K562 (cell line): ENCODE measurements around the gene ESR2. TPM values are rescaled to one million over a fixed set of nuclear protein-coding genes. Genes with fewer than 3 reads are reported as not detected.
A peak's percentile ranks its signal among the peaks of the same experiment; 100 is the strongest.

Experiments used
- ATAC-seq: fragments of 200-7000 bp; cut with Tn5 transposase; 3 replicates; pipeline ENCODE4 v1.9.1; 2020; ENCODE audit warnings: moderate library complexity
- BruUV-seq: library from RNA; stranded (reverse); fragments of 400-500 nt; replicated peaks from 2 replicates; lab custom pipeline; 2021; lab: Mats Ljungman, UMichigan
- CTCF ChIA-PET: fragments of 300-600 bp; formaldehyde crosslinking; extraction: SDS; loops from one replicate; lab custom pipeline; 2021; ENCODE audit warnings: low intra/inter-chr PET ratio; lab: Yijun Ruan, JAX
- POLR2A ChIA-PET: fragments of 300-600, 350-650 bp; sonication (Branson Sonifier 250); formaldehyde crosslinking; extraction: SDS; loops from one replicate; lab custom pipeline; 2021; ENCODE audit warnings: antibody characterized with exemption, inconsistent platforms; lab: Yijun Ruan, JAX
- DNase-seq, 4 experiments: peaks; one replicate each; pipeline versions ENCODE4 v3.0.0 to v3.0.0-alpha.2; 2011 to 2018; ENCODE audit warnings: low spot score in 3 of 4, mixed read lengths in 3 of 4; ENCODE audit errors: extremely low read depth in 1 of 4
- FAIRE-seq: peaks from 2 replicates; lab custom pipeline; 2011; peaks lifted over from hg19 to GRCh38; lab: Jason Lieb, UNC
- H2AFZ ChIP-seq: 2 replicates; pipeline ENCODE4 v1.6.0; 2011; ENCODE audit warnings: low read depth, low read length, control low read depth, inconsistent platforms
- H3K27ac ChIP-seq: fragments of 200-600 bp; 3 replicates; pipeline ENCODE4 v1.8.0; 2011; ENCODE audit warnings: low read depth, mild to moderate bottlenecking, control low read depth, inconsistent platforms, low read length, moderate library complexity, mixed read lengths; ENCODE audit errors: extremely low read depth
- H3K27me3 ChIP-seq, 2 experiments: fragments of 300-600 bp in 1 of 2; 2 replicates in 1 of 2; 3 replicates in 1 of 2; pipeline versions ENCODE4 v1.6.0 to v1.8.0; 2011; ENCODE audit warnings: inconsistent platforms in 2 of 2, low read length in 2 of 2, mild to moderate bottlenecking in 1 of 2, mixed read lengths in 1 of 2, moderate library complexity in 1 of 2; ENCODE audit not compliant: control insufficient read depth in 2 of 2, insufficient read depth in 2 of 2
- H3K36me3 ChIP-seq: fragments of 300-600 bp; 3 replicates; pipeline ENCODE4 v1.8.0; 2011; ENCODE audit warnings: mild to moderate bottlenecking, low read length, inconsistent platforms; ENCODE audit not compliant: control insufficient read depth, insufficient read depth
- H3K4me1 ChIP-seq, 2 experiments: fragments of 200-600 bp in 1 of 2; replicated peaks in 1 of 2; 2 replicates in 1 of 2; 3 replicates in 1 of 2; pipeline versions ENCODE4 v1.5.1 to v1.8.0; 2011; ENCODE audit warnings: inconsistent platforms in 2 of 2, low read length in 2 of 2, mild to moderate bottlenecking in 1 of 2, mixed read lengths in 1 of 2, moderate library complexity in 1 of 2; ENCODE audit not compliant: control insufficient read depth in 2 of 2, insufficient read depth in 2 of 2
- H3K4me2 ChIP-seq: 2 replicates; pipeline ENCODE4 v1.6.1; 2011; ENCODE audit warnings: low read length, control low read depth, inconsistent platforms, mixed read lengths; ENCODE audit not compliant: insufficient read depth
- H3K4me3 ChIP-seq: fragments of 200-600 bp; sonication (generic), shearing (Covaris generic); 2 replicates; pipeline ENCODE4 v1.5.1; 2016; ENCODE audit warnings: control low read depth, inconsistent platforms
- H3K79me2 ChIP-seq: fragments of 200-600 bp; 3 replicates; pipeline ENCODE4 v1.8.0; 2011; ENCODE audit warnings: low read length, inconsistent platforms; ENCODE audit not compliant: control insufficient read depth, insufficient read depth
- H3K9ac ChIP-seq, 2 experiments: 2 replicates each; pipeline versions ENCODE4 v1.6.0 to v1.6.1; 2011; ENCODE audit warnings: low read depth in 2 of 2, low read length in 2 of 2, control low read depth in 1 of 2, inconsistent platforms in 1 of 2, mild to moderate bottlenecking in 1 of 2, mixed read lengths in 1 of 2; ENCODE audit not compliant: insufficient read depth in 1 of 2
- H3K9me1 ChIP-seq: one replicate; pipeline ENCODE4 v1.6.0; 2011; ENCODE audit warnings: inconsistent platforms, mild to moderate bottlenecking, low read length, moderate library complexity; ENCODE audit not compliant: control insufficient read depth, insufficient read depth
- H3K9me3 ChIP-seq: replicated peaks from 2 replicates; pipeline ENCODE4 v1.5.1; 2011; ENCODE audit warnings: low read depth, low read length, inconsistent platforms; ENCODE audit not compliant: control insufficient read depth, insufficient read depth
- H4K20me1 ChIP-seq: replicated peaks from 2 replicates; pipeline ENCODE4 v1.6.1; 2011; ENCODE audit warnings: low read length, inconsistent platforms, mixed read lengths; ENCODE audit not compliant: control insufficient read depth, insufficient read depth
- C11orf30 ChIP-seq: fragments of 450-650 bp; IDR thresholded peaks from 2 replicates; pipeline ENCODE4 v1.6.1; 2016; ENCODE audit warnings: low read depth, mild to moderate bottlenecking
- CREM ChIP-seq: IDR thresholded peaks from 2 replicates; pipeline ENCODE4 v1.6.1; 2014; ENCODE audit warnings: antibody characterized with exemption, low read depth
- CSDE1 ChIP-seq, 2 experiments: fragments of 450-650 bp; IDR thresholded peaks; 2 replicates each; pipeline ENCODE4 v1.6.1; 2016; ENCODE audit warnings: mild to moderate bottlenecking in 1 of 2
- HMG20A ChIP-seq: fragments of 450-650 bp; formaldehyde crosslinking; conservative IDR thresholded peaks from 2 replicates; pipeline ENCODE4 v1.4.0; 2020; ENCODE audit warnings: mild to moderate bottlenecking, mixed read lengths
- HNRNPL ChIP-seq: fragments of 200-400 bp; formaldehyde crosslinking; IDR thresholded peaks from 2 replicates; pipeline ENCODE4 v1.6.1; 2017; ENCODE audit warnings: low read depth, mild to moderate bottlenecking, low read length
- NFRKB ChIP-seq: fragments of 450-650 bp; IDR thresholded peaks from 2 replicates; pipeline ENCODE4 v1.6.1; 2016; ENCODE audit warnings: low read depth
- NR1H2 ChIP-seq: sonication (generic); formaldehyde crosslinking; IDR thresholded peaks from 2 replicates; pipeline ENCODE4 v1.4.0; 2020; ENCODE audit warnings: mild to moderate bottlenecking, missing genetic modification reagents
- SNIP1 ChIP-seq: fragments of 450-650 bp; IDR thresholded peaks from 2 replicates; pipeline ENCODE4 v1.7.1; 2017; ENCODE audit warnings: low read depth, mild to moderate bottlenecking
- WGBS: fragments of 100-300 bp; shearing (Covaris generic); methylation state at CpG from one replicate; pipeline ENCODE4 v1.1.6; 2016; ENCODE audit warnings: low coverage, mixed read lengths; ENCODE audit not compliant: insufficient coverage; ENCODE audit errors: missing lambda C conversion rate; 5-methylcytosine and 5-hydroxymethylcytosine counted together
- in situ Hi-C: fragments of 300-500 bp; cut with MboI; formaldehyde crosslinking; loops from 4 replicates; pipeline ENCODE4 v1.15.0; 2018; ENCODE audit warnings: inconsistent platforms, mixed read lengths
- intact Hi-C: fragments of 100-400 bp; cut with micrococcal nuclease; formaldehyde crosslinking; loops from 2 replicates; pipeline ENCODE4 v1.14.2; 2022
- polyA plus RNA-seq, 8 experiments: library from polyadenylated mRNA; depleted of rRNA in 4 of 8; stranded (reverse) in 5 of 8; unstranded in 3 of 8; fragments of >200 nt; fragmentation: Nextera tagmentation in 2 of 8; fragmentation: Illumina TruSeq in 1 of 8; extraction: Ambion mirVana in 2 of 8; extraction: Trizol in 1 of 8; gene quantifications; 2 replicates each; pipeline versions ENCODE4 v1.2.1 to v1.2.3, GENCODE V29; 2011 to 2014; ENCODE audit warnings: inconsistent platforms in 1 of 8, missing spikeins in 1 of 8
- total RNA-seq, 7 experiments: library from RNA; depleted of rRNA in 6 of 7; stranded (reverse); fragments of >200 nt in 6 of 7; fragmentation: Illumina TruSeq in 2 of 7; extraction: Trizol in 2 of 7; gene quantifications; 2 replicates each; pipeline versions ENCODE4 v1.2.1 to v1.2.3, GENCODE V29; 2011 to 2021; ENCODE audit warnings: low replicate concordance in 1 of 7
- TF ChIP-seq, protein P1 (sequence below): fragments of 250-450 bp; sonication (Bioruptor Pico); IDR thresholded peaks from 2 replicates; pipeline ENCODE4 v1.4.0; 2020; ENCODE audit warnings: mild to moderate bottlenecking, moderate library complexity
- TF ChIP-seq, protein P2 (sequence below): fragments of 450-650 bp; IDR thresholded peaks from 2 replicates; pipeline ENCODE4 v1.6.1; 2018; ENCODE audit warnings: mild to moderate bottlenecking, low read depth; ENCODE audit not compliant: partially characterized antibody
- TF ChIP-seq, protein P3 (sequence below), 2 experiments: fragments of 200-800 bp in 1 of 2; sonication (Bioruptor generic) in 1 of 2; sonication (generic) in 1 of 2; formaldehyde crosslinking in 1 of 2; IDR thresholded peaks in 1 of 2; conservative IDR thresholded peaks in 1 of 2; 2 replicates each; pipeline versions ENCODE4 v1.5.0 to v1.6.1; 2016 to 2020; ENCODE audit warnings: missing compliant biosample characterization in 1 of 2, missing genetic modification characterization in 1 of 2, missing genetic modification reagents in 1 of 2

Gene ESR2
- total and polyA plus RNA-seq, 9 of the 15 experiments (the other 6 are each of a cell fraction or from before 2014, with no cell fraction given): 0.07 to 3.8 (median 2.0) TPM

DNA sequence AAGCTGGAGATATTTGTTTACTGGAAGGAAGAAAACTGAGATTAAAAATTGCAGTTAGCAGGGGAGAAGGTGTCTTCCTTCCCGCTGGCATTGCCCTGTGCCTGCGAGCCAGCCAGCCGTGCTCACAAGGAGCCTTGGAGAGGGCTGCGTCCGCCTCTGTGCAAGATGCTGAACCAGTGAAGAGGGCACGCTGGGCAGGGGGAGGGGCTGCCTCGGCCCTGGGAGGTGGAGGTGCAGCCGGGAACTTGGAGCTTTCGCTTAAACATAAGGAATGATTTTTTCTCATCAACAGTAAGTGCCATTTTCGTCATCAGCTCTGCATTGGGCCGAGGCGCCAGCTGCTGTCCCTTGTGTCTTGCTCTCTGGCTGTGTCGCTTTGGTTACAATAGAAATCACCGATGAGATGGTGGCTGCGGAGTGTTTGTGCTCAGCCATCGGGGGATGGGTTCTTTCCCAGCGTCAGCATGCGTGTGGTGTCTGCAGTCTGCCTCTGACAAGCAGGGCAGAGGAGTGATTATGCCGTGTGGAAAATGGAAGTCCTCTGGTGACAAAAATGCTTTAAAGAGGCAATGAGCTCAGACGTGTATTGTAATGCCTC lies 97.3 kb downstream of the ESR2 start (continued):
- TF ChIP-seq HMG20A (CRISPR knock-in tag): no peak
- TF ChIP-seq CSDE1 (IDR thresholded peaks at IDR 0.05): no peak
- TF ChIP-seq CREM: no peak
- no peak for TF ChIP-seq NFRKB

GRCh38 chr14:64196056-64196455 lies 98.1 kb downstream of the ESR2 start:
- Histone ChIP-seq H4K20me1 (no peaks in the 10 kb centered on the region), H3K4me1 (peaks cover 5 to 22% of the 10 kb centered on the region in 2 experiments; a peak in 4 of 5 replicates), H3K4me2 (no peak overlapping the region), H3K27me3 (no peaks in the 10 kb centered on the region), H3K9me3 (no peaks in the 10 kb centered on the region), H3K79me2 (no peaks in the 10 kb centered on the region), H3K9me1 (no peaks in the 10 kb centered on the region), H3K4me3 (no peak overlapping the region), H3K9ac (no peak overlapping the region), H2AFZ (peak overlapping the region; percentile 68), H3K36me3 (no peaks in the 10 kb centered on the region), H3K27ac (no peak overlapping the region)
- peak; percentile 26; the same call in 2 of the 3 replicates for ATAC-seq
- intact Hi-C loops: no loop called here
- DNase-seq: no peak
- in situ Hi-C loops: no loop called here
- no peak for FAIRE-seq
- BruUV-seq: no TSS peak
- CTCF ChIA-PET: no interaction called here
- POLR2A ChIA-PET: interaction anchor here (1.0 to 1.7 kb wide), 2 partner anchors 12 to 14 kb away, joined by 3 to 4 read pairs; no protein-coding TSS in a partner anchor
- 30% methylated on average over 5 of the region's 5 CpGs for whole genome bisulfite sequencing
- TF ChIP-seq, protein P1, sequence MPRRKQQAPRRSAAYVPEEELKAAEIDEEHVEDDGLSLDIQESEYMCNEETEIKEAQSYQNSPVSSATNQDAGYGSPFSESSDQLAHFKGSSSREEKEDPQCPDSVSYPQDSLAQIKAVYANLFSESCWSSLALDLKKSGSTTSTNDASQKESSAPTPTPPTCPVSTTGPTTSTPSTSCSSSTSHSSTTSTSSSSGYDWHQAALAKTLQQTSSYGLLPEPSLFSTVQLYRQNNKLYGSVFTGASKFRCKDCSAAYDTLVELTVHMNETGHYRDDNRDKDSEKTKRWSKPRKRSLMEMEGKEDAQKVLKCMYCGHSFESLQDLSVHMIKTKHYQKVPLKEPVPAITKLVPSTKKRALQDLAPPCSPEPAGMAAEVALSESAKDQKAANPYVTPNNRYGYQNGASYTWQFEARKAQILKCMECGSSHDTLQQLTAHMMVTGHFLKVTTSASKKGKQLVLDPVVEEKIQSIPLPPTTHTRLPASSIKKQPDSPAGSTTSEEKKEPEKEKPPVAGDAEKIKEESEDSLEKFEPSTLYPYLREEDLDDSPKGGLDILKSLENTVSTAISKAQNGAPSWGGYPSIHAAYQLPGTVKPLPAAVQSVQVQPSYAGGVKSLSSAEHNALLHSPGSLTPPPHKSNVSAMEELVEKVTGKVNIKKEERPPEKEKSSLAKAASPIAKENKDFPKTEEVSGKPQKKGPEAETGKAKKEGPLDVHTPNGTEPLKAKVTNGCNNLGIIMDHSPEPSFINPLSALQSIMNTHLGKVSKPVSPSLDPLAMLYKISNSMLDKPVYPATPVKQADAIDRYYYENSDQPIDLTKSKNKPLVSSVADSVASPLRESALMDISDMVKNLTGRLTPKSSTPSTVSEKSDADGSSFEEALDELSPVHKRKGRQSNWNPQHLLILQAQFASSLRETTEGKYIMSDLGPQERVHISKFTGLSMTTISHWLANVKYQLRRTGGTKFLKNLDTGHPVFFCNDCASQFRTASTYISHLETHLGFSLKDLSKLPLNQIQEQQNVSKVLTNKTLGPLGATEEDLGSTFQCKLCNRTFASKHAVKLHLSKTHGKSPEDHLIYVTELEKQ (CRISPR knock-in tag): no peak
- TF ChIP-seq NR1H2 (CRISPR knock-in tag): no peak
- no peak for TF ChIP-seq SNIP1
- TF ChIP-seq, protein P2, sequence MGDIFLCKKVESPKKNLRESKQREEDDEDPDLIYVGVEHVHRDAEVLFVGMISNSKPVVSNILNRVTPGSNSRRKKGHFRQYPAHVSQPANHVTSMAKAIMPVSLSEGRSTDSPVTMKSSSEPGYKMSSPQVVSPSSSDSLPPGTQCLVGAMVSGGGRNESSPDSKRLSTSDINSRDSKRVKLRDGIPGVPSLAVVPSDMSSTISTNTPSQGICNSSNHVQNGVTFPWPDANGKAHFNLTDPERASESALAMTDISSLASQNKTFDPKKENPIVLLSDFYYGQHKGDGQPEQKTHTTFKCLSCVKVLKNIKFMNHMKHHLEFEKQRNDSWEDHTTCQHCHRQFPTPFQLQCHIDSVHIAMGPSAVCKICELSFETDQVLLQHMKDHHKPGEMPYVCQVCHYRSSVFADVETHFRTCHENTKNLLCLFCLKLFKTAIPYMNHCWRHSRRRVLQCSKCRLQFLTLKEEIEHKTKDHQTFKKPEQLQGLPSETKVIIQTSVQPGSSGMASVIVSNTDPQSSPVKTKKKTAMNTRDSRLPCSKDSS: no peak
- TF ChIP-seq HNRNPL: no peak
- TF ChIP-seq C11orf30: no peak
- TF ChIP-seq, protein P3, sequence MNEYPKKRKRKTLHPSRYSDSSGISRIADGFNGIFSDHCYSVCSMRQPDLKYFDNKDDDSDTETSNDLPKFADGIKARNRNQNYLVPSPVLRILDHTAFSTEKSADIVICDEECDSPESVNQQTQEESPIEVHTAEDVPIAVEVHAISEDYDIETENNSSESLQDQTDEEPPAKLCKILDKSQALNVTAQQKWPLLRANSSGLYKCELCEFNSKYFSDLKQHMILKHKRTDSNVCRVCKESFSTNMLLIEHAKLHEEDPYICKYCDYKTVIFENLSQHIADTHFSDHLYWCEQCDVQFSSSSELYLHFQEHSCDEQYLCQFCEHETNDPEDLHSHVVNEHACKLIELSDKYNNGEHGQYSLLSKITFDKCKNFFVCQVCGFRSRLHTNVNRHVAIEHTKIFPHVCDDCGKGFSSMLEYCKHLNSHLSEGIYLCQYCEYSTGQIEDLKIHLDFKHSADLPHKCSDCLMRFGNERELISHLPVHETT (CRISPR knock-in tag; conservative IDR thresholded peaks at IDR 0.05 in 1 of 2, IDR thresholded peaks at IDR 0.05 in 1 of 2): no peak
